Neural progenitor cell (in vitro differentiated cells): ENCODE data around the gene FUCA2. TPM values are rescaled to one million over a fixed set of nuclear protein-coding genes. Genes with fewer than 3 reads are reported as not detected.

Experiments
- DNase-seq: peaks from one replicate; pipeline ENCODE4 v3.0.0-alpha.2; 2016; ENCODE audit warnings: low spot score
- H2AFZ ChIP-seq: fragments of 200-600 bp; sonication (generic); replicated peaks from 2 replicates; pipeline ENCODE4 v1.6.1; 2016; ENCODE audit warnings: antibody characterized with exemption
- H3F3A ChIP-seq: fragments of 200-600 bp; sonication (generic); 2 replicates; pipeline ENCODE4 v1.6.1; 2016; ENCODE audit warnings: antibody characterized with exemption, low read depth
- H3K27ac ChIP-seq: fragments of 200-600 bp; sonication (generic); 2 replicates; pipeline ENCODE4 v1.5.1; 2016; ENCODE audit warnings: mild to moderate bottlenecking
- H3K27me3 ChIP-seq: fragments of 200-600 bp; sonication (generic); 2 replicates; pipeline ENCODE4 v1.6.1; 2016; ENCODE audit warnings: mild to moderate bottlenecking, moderate library complexity
- H3K36me3 ChIP-seq: fragments of 200-600 bp; sonication (generic); 2 replicates; pipeline ENCODE4 v1.5.1; 2016
- H3K4me1 ChIP-seq: fragments of 200-600 bp; sonication (generic); 2 replicates; pipeline ENCODE4 v1.6.1; 2016; ENCODE audit warnings: mixed run types
- H3K4me2 ChIP-seq: fragments of 200-600 bp; sonication (generic); 2 replicates; pipeline ENCODE4 v1.6.1; 2016
- H3K4me3 ChIP-seq: fragments of 200-600 bp; sonication (generic); 2 replicates; pipeline ENCODE4 v1.5.1; 2016
- H3K79me2 ChIP-seq: fragments of 200-600 bp; sonication (generic); 2 replicates; pipeline ENCODE4 v1.6.1; 2016; ENCODE audit warnings: low read depth
- H3K9ac ChIP-seq: fragments of 200-600 bp; sonication (generic); 2 replicates; pipeline ENCODE4 v1.6.1; 2016
- H3K9me3 ChIP-seq: fragments of 200-600 bp; sonication (generic); 2 replicates; pipeline ENCODE4 v1.5.1; 2016; ENCODE audit warnings: low read depth
- H4K20me1 ChIP-seq: fragments of 200-600 bp; sonication (generic); 2 replicates; pipeline ENCODE4 v1.6.1; 2016; ENCODE audit warnings: low read depth
- H3K27ac Mint-ChIP-seq: 3 replicates; pipeline ENCODE4 v1.8.0; 2021; ENCODE audit warnings: mixed read lengths
- H3K27me3 Mint-ChIP-seq: 2 replicates; pipeline ENCODE4 v1.8.0; 2022; ENCODE audit warnings: low read depth, mild to moderate bottlenecking, inconsistent platforms, moderate library complexity, mixed read lengths; ENCODE audit not compliant: insufficient read depth
- H3K36me3 Mint-ChIP-seq: 3 replicates; pipeline ENCODE4 v1.8.0; 2021; ENCODE audit warnings: mixed read lengths
- H3K4me1 Mint-ChIP-seq: 3 replicates; pipeline ENCODE4 v1.8.0; 2021; ENCODE audit warnings: mixed read lengths
- H3K4me3 Mint-ChIP-seq: 3 replicates; pipeline ENCODE4 v1.8.0; 2021; ENCODE audit warnings: mild to moderate bottlenecking, moderate library complexity, mixed read lengths
- H3K9me3 Mint-ChIP-seq: 3 replicates; pipeline ENCODE4 v1.8.0; 2020; ENCODE audit warnings: mixed read lengths
- EZH2 ChIP-seq: fragments of 200-600 bp; sonication (generic); IDR thresholded peaks from 2 replicates; pipeline ENCODE4 v1.6.1; 2017; ENCODE audit warnings: antibody characterized with exemption, mild to moderate bottlenecking, moderate library complexity
- EZH2phosphoT487 ChIP-seq: fragments of 200-600 bp; sonication (generic); IDR thresholded peaks from 2 replicates; pipeline ENCODE4 v1.6.1; 2017; ENCODE audit warnings: antibody characterized with exemption
- total RNA-seq: library from RNA; depleted of rRNA; stranded (reverse); fragments of >200 nt; gene quantifications from 2 replicates; pipeline ENCODE4 v1.2.3, GENCODE V29; 2015; ENCODE audit warnings: low replicate concordance
- TF ChIP-seq, protein P1 (sequence below): fragments of 200-600 bp; sonication (generic); IDR thresholded peaks from 2 replicates; pipeline ENCODE4 v1.5.1; 2017; ENCODE audit warnings: antibody characterized with exemption, mild to moderate bottlenecking

The FUCA2 gene
- total RNA-seq, 1 donor from 2014 or later = 37.4 TPM

DNA sequence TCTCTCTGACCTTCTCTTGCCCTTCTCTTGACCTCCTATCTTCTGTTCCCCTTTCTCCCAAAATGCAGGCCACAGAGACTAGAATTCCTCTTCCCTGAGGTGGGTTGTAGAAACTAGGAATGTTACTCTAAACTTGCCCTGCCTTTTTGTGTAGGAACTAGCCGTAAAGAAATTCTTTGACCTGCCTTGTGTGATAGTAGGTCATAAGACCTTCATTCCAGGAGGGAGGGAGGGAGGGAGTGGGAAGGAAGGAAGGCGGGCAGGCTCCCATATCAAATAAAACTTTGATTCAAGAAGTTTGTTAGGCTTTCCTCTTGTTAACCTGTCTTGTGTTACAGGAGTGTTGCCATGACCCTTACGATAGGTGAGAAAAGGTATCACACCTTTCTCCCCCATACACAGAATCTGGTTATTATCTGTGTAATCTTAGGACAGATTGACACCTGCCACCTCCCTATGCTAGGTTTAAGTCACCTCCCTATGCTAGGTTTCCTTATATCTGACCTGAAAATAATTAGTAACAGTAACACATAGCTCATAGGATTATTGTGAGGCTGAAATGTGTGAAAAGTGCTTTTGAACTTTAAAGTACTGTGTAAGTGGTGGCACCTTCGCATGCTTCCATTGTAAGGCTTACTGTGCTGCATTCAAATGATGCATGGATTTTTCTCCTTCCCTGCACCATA, 32.6 kb upstream of the FUCA2 start:
- H3K27ac Mint-ChIP-seq = no peak overlapping the region
- H3K4me1 Mint-ChIP-seq = peaks cover 9% of the 10 kb centered on the region
- no peak overlapping the region for H3K27ac ChIP-seq
- H3K27me3 Mint-ChIP-seq = peaks cover 6% of the 10 kb centered on the region
- TF ChIP-seq EZH2 (no peak), EZH2phosphoT487 (no peak)
- TF ChIP-seq, protein P1, sequence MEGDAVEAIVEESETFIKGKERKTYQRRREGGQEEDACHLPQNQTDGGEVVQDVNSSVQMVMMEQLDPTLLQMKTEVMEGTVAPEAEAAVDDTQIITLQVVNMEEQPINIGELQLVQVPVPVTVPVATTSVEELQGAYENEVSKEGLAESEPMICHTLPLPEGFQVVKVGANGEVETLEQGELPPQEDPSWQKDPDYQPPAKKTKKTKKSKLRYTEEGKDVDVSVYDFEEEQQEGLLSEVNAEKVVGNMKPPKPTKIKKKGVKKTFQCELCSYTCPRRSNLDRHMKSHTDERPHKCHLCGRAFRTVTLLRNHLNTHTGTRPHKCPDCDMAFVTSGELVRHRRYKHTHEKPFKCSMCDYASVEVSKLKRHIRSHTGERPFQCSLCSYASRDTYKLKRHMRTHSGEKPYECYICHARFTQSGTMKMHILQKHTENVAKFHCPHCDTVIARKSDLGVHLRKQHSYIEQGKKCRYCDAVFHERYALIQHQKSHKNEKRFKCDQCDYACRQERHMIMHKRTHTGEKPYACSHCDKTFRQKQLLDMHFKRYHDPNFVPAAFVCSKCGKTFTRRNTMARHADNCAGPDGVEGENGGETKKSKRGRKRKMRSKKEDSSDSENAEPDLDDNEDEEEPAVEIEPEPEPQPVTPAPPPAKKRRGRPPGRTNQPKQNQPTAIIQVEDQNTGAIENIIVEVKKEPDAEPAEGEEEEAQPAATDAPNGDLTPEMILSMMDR = no peak
- no peak for DNase-seq
- no peaks in the 10 kb centered on the region for H3K79me2 ChIP-seq
- H3K4me3 ChIP-seq = no peak overlapping the region
- no peaks in the 10 kb centered on the region for H3K9me3 ChIP-seq
- no peak overlapping the region for H3K4me3 Mint-ChIP-seq
- no peaks in the 10 kb centered on the region for H3K9me3 Mint-ChIP-seq
- no peaks in the 10 kb centered on the region for H3K36me3 Mint-ChIP-seq
- H4K20me1 ChIP-seq = no peaks in the 10 kb centered on the region
- H3K27me3 ChIP-seq = peaks cover 11% of the 10 kb centered on the region
- H3K4me1 ChIP-seq = no peaks in the 10 kb centered on the region
- H3K9ac ChIP-seq = no peak overlapping the region
- H3K36me3 ChIP-seq = no peaks in the 10 kb centered on the region
- no peak overlapping the region for H2AFZ ChIP-seq
- H3K4me2 ChIP-seq = no peak overlapping the region
- no peaks in the 10 kb centered on the region for H3F3A ChIP-seq

DNA sequence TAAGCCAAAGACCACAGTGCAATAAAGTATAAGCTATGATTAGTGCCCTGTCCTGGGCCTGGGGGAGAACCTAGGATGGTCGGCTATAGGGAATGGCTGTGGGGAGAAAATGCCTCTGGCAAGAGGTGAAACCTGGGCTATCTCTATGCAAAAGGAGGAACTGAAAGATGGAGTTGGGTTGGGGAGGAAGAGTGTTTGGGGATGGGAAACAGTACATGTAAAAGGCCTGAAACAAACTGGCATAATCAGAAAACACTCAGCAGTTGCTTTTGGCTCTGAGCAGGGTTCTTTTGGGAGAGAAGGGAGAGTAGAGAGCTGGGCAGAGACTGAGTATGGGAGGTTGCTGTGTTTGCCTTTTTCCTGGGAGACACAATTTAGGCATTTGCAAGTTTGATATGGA, 31.9 kb upstream of the FUCA2 start:
- Mint-ChIP-seq H3K27me3 (peaks cover 6% of the 10 kb centered on the region), H3K27ac (no peak overlapping the region), H3K36me3 (no peaks in the 10 kb centered on the region), H3K9me3 (no peaks in the 10 kb centered on the region), H3K4me1 (peaks cover 11% of the 10 kb centered on the region), H3K4me3 (no peak overlapping the region)
- Histone ChIP-seq H3K27me3 (peaks cover 18% of the 10 kb centered on the region), H3K4me3 (no peak overlapping the region), H3K27ac (no peak overlapping the region), H4K20me1 (no peaks in the 10 kb centered on the region), H3K36me3 (no peaks in the 10 kb centered on the region), H3K79me2 (no peaks in the 10 kb centered on the region), H2AFZ (no peak overlapping the region), H3F3A (no peaks in the 10 kb centered on the region), H3K9me3 (no peaks in the 10 kb centered on the region), H3K4me1 (no peaks in the 10 kb centered on the region), H3K4me2 (no peak overlapping the region), H3K9ac (no peak overlapping the region)
- TF ChIP-seq, protein P1 = no peak
- TF ChIP-seq EZH2phosphoT487 (no peak), EZH2 (no peak)
- no peak for DNase-seq

DNA sequence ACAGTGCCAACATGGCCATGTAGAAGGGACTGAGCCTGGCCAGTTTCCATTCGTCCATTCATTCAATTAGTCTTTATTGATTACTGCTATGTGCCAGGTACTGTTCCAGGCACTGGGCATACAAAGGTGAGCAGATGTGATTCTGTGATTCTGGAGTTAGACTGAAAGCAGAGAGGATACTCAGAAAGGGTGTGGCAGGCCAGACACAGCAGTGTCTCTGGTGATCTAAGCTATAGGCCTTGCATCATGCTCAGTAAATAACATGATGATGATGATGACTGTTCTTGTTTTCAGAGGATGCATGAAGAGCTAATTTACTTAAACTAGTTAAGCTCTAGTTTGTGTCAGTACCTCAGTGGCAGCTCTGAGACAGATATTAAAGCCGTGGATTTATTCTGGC, 31.4 kb upstream of the FUCA2 start:
- H3K4me3 Mint-ChIP-seq = no peak overlapping the region
- TF ChIP-seq EZH2 = no peak
- TF ChIP-seq EZH2phosphoT487 = no peak
- TF ChIP-seq, protein P1 = no peak
- Histone ChIP-seq H3K27ac (no peak overlapping the region), H3K9me3 (no peaks in the 10 kb centered on the region), H3F3A (no peaks in the 10 kb centered on the region), H3K4me1 (no peaks in the 10 kb centered on the region), H2AFZ (no peak overlapping the region), H3K79me2 (no peaks in the 10 kb centered on the region), H3K27me3 (peaks cover 23% of the 10 kb centered on the region), H3K4me2 (no peak overlapping the region), H3K9ac (no peak overlapping the region), H3K4me3 (no peak overlapping the region), H3K36me3 (no peaks in the 10 kb centered on the region), H4K20me1 (no peaks in the 10 kb centered on the region)
- no peak for DNase-seq
- peaks cover 6% of the 10 kb centered on the region for H3K27me3 Mint-ChIP-seq
- peaks cover 15% of the 10 kb centered on the region for H3K4me1 Mint-ChIP-seq
- no peak overlapping the region for H3K27ac Mint-ChIP-seq
- H3K36me3 Mint-ChIP-seq = no peaks in the 10 kb centered on the region
- H3K9me3 Mint-ChIP-seq = no peaks in the 10 kb centered on the region
